GM10266 (cell line): ENCODE measurements around the gene S100B.

Experiments used
- DNase-seq: peaks from one replicate; pipeline ENCODE4 v3.0.0; 2012; ENCODE audit errors: extremely low spot score
- CTCF ChIP-seq: IDR thresholded peaks from 2 replicates; pipeline ENCODE4 v1.5.1; 2012; ENCODE audit warnings: mild to moderate bottlenecking, low read depth; ENCODE audit not compliant: control insufficient read depth, insufficient read depth; ENCODE audit errors: missing control alignments

S100B gene

GRCh38 chr21:46600978-46601377 is 3.9 kb downstream of the S100B start:
- no peak for TF ChIP-seq CTCF
- DNase-seq, result no peak

GRCh38 chr21:46600305-46600704 is 4.6 kb downstream of the S100B start:
- DNase-seq, result no peak
- no peak for TF ChIP-seq CTCF

GRCh38 chr21:46598581-46599572 is 6.0 kb downstream of the S100B start:
- no peak for DNase-seq
- TF ChIP-seq CTCF, result no peak

- no peak for DNase-seq
- no peak for TF ChIP-seq CTCF
Observed at GRCh38 chr21:46597896-46598343, 7.0 kb downstream of the S100B start.

GRCh38 chr21:46597031-46597430 is 7.9 kb downstream of the S100B start:
- DNase-seq, result peak; percentile 10
- no peak for TF ChIP-seq CTCF

- peak; percentile 8 for DNase-seq
- TF ChIP-seq CTCF, result no peak
Observed at GRCh38 chr21:46596201-46596600, 8.7 kb downstream of the S100B start.

GRCh38 chr21:46594276-46594675 is 10.6 kb downstream of the S100B start:
- TF ChIP-seq CTCF, result no peak
- no peak for DNase-seq
